DND-41 (cell line): ENCODE results near the gene POLR2J.
"Not testable (repeated sequence)": the region's sequence is repeated elsewhere in the genome, so short reads cannot be mapped to it uniquely, and the experiment has no call there.

Experiments used
- CTCF ChIP-seq: IDR thresholded peaks from 2 replicates; pipeline ENCODE4 v1.5.1; 2012; ENCODE audit warnings: borderline replicate concordance, low read length, moderate library complexity, mild to moderate bottlenecking; ENCODE audit not compliant: poor library complexity, severe bottlenecking; ENCODE audit errors: extremely low read depth
- EZH2 ChIP-seq: IDR thresholded peaks from 3 replicates; pipeline ENCODE4 v1.6.1; 2012; ENCODE audit warnings: borderline replicate concordance, low read depth, mild to moderate bottlenecking, moderate library complexity, low read length, inconsistent platforms; ENCODE audit not compliant: severe bottlenecking

DNA sequence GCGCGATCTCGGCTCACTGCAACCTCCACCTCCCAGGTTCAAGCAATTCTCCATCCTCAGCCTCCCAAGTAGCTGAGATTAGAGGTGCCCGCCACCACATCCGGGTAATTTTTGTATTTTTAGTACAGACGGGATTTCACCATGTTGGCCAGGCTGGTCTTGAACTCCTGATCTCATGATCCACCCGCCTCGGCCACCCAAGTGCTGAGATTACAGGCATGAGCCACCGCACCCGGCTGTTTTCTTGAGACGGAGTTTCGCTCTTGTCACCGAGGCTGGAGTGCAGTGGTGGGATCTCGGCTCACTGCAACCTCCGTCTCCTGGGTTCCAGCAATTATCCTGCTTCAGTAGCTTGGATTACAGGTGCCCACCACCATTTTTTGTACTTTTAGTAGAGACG lies 19.6 kb upstream of the POLR2J start:
- TF ChIP-seq CTCF, EZH2: not testable (repeated sequence)
